Nephron (organoid): Measurements from ENCODE around the gene KRTAP5-1.

ENCODE experiments used
- H3K27ac Mint-ChIP-seq, 3 experiments: 2 replicates each; pipeline ENCODE4 v1.8.0; 2020; ENCODE audit warnings: mixed read lengths in 3 of 3, mild to moderate bottlenecking in 2 of 3, moderate library complexity in 1 of 3
- H3K27me3 Mint-ChIP-seq: 2 replicates; pipeline ENCODE4 v1.8.0; 2021; ENCODE audit warnings: low read depth, mild to moderate bottlenecking, moderate library complexity, mixed read lengths
- H3K36me3 Mint-ChIP-seq: 2 replicates; pipeline ENCODE4 v1.8.0; 2020; ENCODE audit warnings: low read depth, mixed read lengths
- H3K4me1 Mint-ChIP-seq: 2 replicates; pipeline ENCODE4 v1.8.0; 2020; ENCODE audit warnings: mixed read lengths
- H3K4me3 Mint-ChIP-seq, 3 experiments: 2 replicates each; pipeline ENCODE4 v1.8.0; 2020; ENCODE audit warnings: mild to moderate bottlenecking in 3 of 3, mixed read lengths in 3 of 3, moderate library complexity in 2 of 3
- H3K9me3 Mint-ChIP-seq: 2 replicates; pipeline ENCODE4 v1.8.0; 2020; ENCODE audit warnings: mixed read lengths
- CTCF ChIP-seq, 3 experiments: fragments of 200-600 bp; sonication (generic); IDR thresholded peaks; one replicate each; pipeline ENCODE4 v1.5.0; 2021; ENCODE audit warnings: antibody characterized with exemption in 3 of 3; ENCODE audit not compliant: unreplicated experiment in 3 of 3

The KRTAP5-1 gene

DNA sequence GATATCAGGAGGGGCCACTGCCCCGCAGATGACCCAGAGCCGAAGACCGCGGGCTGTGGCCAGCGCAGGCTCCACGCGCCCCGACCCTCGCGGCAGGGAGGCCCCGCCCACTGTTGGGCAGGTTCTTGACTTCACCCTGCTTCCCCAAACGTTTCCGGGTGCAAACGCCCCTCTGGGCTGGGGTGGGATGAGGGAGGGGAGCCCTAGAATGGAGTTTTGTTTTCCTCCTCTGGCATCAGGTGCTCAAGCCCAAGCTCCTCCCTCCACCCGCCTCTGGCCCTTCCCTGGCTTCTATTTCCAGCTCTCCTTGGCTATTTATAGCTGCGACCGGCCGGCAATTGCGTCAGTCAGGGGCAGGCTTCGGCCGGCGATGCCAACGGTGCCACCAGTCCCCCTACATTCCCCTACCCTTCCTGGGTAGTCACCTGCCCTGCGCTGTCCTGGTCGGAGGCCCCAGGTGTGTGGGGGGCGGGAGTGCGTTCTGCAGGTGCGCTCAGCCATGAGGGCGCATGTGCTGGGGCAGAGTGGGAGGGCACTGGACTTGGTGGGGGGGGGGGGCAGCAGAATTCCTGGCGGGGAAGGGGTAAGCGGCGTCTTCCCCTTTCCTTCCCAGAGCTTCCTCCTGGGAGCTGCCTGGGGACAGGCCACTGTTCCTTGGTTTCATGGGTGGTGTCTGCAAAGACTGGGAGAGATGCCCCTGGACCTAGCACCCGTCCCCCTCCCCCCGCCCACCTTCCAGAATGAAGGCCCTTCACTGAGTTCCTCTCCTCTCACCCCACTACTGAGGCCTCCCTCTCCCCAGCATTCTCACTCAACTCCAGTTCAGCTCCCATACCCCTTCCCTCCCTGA lies 36.6 kb downstream of the KRTAP5-1 start:
- Mint-ChIP-seq H3K27me3 (peaks cover 80% of the 10 kb centered on the region), H3K9me3 (no peaks in the 10 kb centered on the region), H3K36me3 (no peaks in the 10 kb centered on the region), H3K4me3 (peak overlapping the region; percentile 54 to 66 (median 60)), H3K27ac (no peak overlapping the region), H3K4me1 (no peaks in the 10 kb centered on the region)
- TF ChIP-seq CTCF (IDR thresholded peaks at IDR 0.05; ENCODE audit: unreplicated experiment in 3 of 3): no peak

GRCh38 chr11:1547467-1548098 lies 37.5 kb downstream of the KRTAP5-1 start:
- H3K27me3 Mint-ChIP-seq: peaks cover 75% of the 10 kb centered on the region
- TF ChIP-seq CTCF (IDR thresholded peaks at IDR 0.05; ENCODE audit: unreplicated experiment in 3 of 3): no peak
- H3K36me3 Mint-ChIP-seq: no peaks in the 10 kb centered on the region
- H3K4me1 Mint-ChIP-seq: no peaks in the 10 kb centered on the region
- no peak overlapping the region for H3K27ac Mint-ChIP-seq
- H3K4me3 Mint-ChIP-seq: peak overlapping the region in 1 of 3 experiments; percentile 43
- H3K9me3 Mint-ChIP-seq: no peaks in the 10 kb centered on the region

DNA sequence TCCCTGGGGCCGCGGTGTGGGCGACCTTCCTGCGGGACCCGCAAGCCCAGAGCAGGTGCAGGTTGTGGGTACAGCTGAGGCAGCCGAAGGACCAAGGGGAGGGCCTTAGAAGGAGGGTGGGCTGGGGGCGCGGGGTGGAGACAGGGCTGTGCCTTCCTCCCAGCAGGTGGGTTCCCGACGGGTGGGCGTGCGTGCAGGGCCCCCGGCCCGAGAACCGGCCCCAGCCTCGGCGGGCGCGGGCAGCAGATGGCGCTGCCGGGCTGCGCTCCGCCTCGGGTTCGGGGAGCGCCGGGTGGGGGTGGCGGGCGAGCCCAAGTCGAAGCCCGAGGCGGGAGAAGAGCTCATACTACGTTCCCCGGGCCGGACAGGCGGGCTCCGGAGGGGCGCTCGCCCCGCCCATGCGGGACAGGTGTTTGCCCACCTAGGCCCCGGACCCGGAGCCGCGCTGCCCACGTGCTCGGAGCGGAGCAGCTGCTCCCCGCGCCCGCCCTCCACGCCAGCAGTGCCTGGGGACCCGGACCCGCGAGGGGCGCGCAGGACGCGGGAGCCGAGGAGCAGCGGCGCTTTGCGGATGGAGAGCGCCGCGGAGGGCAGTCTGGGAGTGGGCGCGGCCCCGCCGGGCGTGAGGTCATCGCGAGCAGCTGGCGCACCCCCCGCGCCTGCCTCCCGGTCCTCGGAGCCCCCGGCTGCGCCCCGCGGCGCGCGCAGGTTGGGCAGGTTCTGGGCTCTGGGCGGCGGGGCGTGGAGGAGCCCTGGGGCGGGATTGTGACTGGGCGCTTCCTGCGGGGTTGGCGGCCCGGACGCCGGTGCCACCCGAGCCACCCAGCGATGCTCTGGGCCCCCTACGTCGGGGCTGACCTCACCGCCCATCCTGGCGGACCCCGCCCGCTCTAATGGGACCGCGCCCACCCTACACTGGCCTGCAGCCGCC lies 38.3 kb downstream of the KRTAP5-1 start:
- Mint-ChIP-seq H3K27me3 (peaks cover 69% of the 10 kb centered on the region), H3K4me3 (no peak overlapping the region), H3K9me3 (no peaks in the 10 kb centered on the region), H3K36me3 (no peaks in the 10 kb centered on the region), H3K27ac (no peak overlapping the region), H3K4me1 (no peaks in the 10 kb centered on the region)
- peak; percentile 75 to 82 (median 82) for TF ChIP-seq CTCF (IDR thresholded peaks at IDR 0.05; ENCODE audit: unreplicated experiment in 3 of 3)

- Mint-ChIP-seq H3K27ac (no peak overlapping the region), H3K4me3 (peak overlapping the region in 1 of 3 experiments; percentile 53), H3K9me3 (no peaks in the 10 kb centered on the region), H3K27me3 (peaks cover 75% of the 10 kb centered on the region), H3K36me3 (no peaks in the 10 kb centered on the region), H3K4me1 (no peaks in the 10 kb centered on the region)
- TF ChIP-seq CTCF (IDR thresholded peaks at IDR 0.05; ENCODE audit: unreplicated experiment in 3 of 3): no peak
Observed at GRCh38 chr11:1546077-1546535, 39.0 kb downstream of the KRTAP5-1 start.

DNA sequence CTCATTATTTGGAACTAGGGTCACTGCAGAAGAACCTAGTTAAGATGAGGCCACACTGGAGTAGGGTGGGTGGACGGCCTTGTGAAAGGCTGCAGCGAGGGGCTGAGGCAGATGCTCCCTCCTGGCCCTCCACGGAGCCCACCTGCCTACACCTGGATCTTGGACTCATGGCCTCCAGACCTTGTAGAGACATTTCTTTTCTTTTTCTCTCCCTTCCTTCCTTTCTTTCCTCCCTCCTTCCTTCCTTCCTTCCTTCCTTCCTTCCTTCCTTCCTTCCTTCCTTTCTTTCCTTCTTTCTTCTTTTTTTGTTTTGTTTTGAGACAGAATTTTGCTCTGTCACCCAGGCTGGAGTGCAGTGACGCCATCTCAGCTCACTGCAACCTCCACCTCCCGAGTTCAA lies 39.7 kb downstream of the KRTAP5-1 start:
- H3K9me3 Mint-ChIP-seq: no peaks in the 10 kb centered on the region
- H3K27ac Mint-ChIP-seq: no peak overlapping the region
- H3K4me1 Mint-ChIP-seq: no peaks in the 10 kb centered on the region
- no peak overlapping the region for H3K4me3 Mint-ChIP-seq
- no peak for TF ChIP-seq CTCF (IDR thresholded peaks at IDR 0.05; ENCODE audit: unreplicated experiment in 3 of 3)
- no peaks in the 10 kb centered on the region for H3K36me3 Mint-ChIP-seq
- peaks cover 80% of the 10 kb centered on the region for H3K27me3 Mint-ChIP-seq
